Measurements from ENCODE around the gene ASTN1.

DNA sequence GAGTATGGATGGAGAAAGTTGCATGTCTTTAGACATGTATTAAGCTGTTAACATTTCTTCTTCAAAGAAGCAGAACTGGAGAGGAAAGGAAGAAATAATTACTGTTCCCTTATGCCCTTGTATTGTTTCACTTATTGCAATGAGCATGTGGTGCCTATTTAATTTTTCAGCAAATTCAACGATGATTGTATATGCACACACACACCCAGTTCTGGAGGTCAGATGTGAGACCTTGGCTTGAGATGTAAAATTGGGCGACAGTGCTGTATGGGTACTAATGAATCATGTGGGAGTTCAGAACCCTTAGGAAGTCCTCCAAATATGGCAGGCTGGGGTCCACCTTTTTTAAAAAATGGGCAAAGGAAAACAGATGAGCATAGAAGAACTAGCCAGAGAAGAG lies 33.7 kb upstream of the ASTN1 start:
- TF ChIP-seq, protein P1, sequence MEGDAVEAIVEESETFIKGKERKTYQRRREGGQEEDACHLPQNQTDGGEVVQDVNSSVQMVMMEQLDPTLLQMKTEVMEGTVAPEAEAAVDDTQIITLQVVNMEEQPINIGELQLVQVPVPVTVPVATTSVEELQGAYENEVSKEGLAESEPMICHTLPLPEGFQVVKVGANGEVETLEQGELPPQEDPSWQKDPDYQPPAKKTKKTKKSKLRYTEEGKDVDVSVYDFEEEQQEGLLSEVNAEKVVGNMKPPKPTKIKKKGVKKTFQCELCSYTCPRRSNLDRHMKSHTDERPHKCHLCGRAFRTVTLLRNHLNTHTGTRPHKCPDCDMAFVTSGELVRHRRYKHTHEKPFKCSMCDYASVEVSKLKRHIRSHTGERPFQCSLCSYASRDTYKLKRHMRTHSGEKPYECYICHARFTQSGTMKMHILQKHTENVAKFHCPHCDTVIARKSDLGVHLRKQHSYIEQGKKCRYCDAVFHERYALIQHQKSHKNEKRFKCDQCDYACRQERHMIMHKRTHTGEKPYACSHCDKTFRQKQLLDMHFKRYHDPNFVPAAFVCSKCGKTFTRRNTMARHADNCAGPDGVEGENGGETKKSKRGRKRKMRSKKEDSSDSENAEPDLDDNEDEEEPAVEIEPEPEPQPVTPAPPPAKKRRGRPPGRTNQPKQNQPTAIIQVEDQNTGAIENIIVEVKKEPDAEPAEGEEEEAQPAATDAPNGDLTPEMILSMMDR (conservative IDR thresholded peaks at IDR 0.05; ENCODE audit: low read length), result no peak
- no peak for TF ChIP-seq EZH2phosphoT487 (IDR thresholded peaks at IDR 0.05; ENCODE audit: borderline replicate concordance)

All from Loucy (cell line).